Osteoblast (primary cell): ENCODE results near the gene PXK. TPM values are rescaled to one million over a fixed set of nuclear protein-coding genes. Genes with fewer than 3 reads are reported as not detected.

ENCODE experiments used
- DNase-seq: peaks from one replicate; pipeline ENCODE4 v3.0.0; 2011; ENCODE audit warnings: low spot score, mixed read lengths; ENCODE audit not compliant: insufficient read length; ENCODE audit errors: missing footprints
- H2AFZ ChIP-seq: 2 replicates; pipeline ENCODE4 v1.6.0; 2011; ENCODE audit warnings: mild to moderate bottlenecking, low read length
- H3K27ac ChIP-seq: 2 replicates; pipeline ENCODE4 v1.5.1; 2011; ENCODE audit warnings: mild to moderate bottlenecking, low read depth, low read length, moderate library complexity
- H3K27me3 ChIP-seq: 2 replicates; pipeline ENCODE4 v1.6.0; 2012; ENCODE audit warnings: mild to moderate bottlenecking, control low read depth, inconsistent platforms, low read length, moderate library complexity; ENCODE audit not compliant: insufficient read depth
- H3K36me3 ChIP-seq: 2 replicates; pipeline ENCODE4 v1.5.1; 2011; ENCODE audit warnings: mild to moderate bottlenecking, low read length, control low read depth, moderate library complexity; ENCODE audit not compliant: insufficient read depth
- H3K4me1 ChIP-seq: 2 replicates; pipeline ENCODE4 v1.5.1; 2011; ENCODE audit warnings: mild to moderate bottlenecking, low read length, control low read depth, moderate library complexity; ENCODE audit not compliant: insufficient read depth
- H3K4me2 ChIP-seq: 2 replicates; pipeline ENCODE4 v1.6.0; 2011; ENCODE audit warnings: mild to moderate bottlenecking, low read length; ENCODE audit not compliant: insufficient read depth
- H3K4me3 ChIP-seq: fragments of 200-600 bp; sonication (generic); 3 replicates; pipeline ENCODE4 v1.5.1; 2012; ENCODE audit warnings: mild to moderate bottlenecking, low read length, inconsistent platforms; ENCODE audit not compliant: insufficient read depth
- H3K79me2 ChIP-seq: 2 replicates; pipeline ENCODE4 v1.6.0; 2012; ENCODE audit warnings: mild to moderate bottlenecking, low read length, control low read depth, inconsistent platforms; ENCODE audit not compliant: insufficient read depth
- H3K9me3 ChIP-seq: 2 replicates; pipeline ENCODE4 v1.5.1; 2011; ENCODE audit warnings: low read depth, low read length, control low read depth
- H4K20me1 ChIP-seq: 2 replicates; pipeline ENCODE4 v1.6.0; 2012; ENCODE audit warnings: mild to moderate bottlenecking, low read length, control low read depth; ENCODE audit not compliant: insufficient read depth
- total RNA-seq: library from RNA; depleted of rRNA; stranded (reverse); fragments of >200 nt; gene quantifications from 2 replicates; pipeline ENCODE4 v1.2.3, GENCODE V29; 2012
- TF ChIP-seq, protein P1 (sequence below): IDR thresholded peaks from 2 replicates; pipeline ENCODE4 v1.5.1; 2011; ENCODE audit warnings: mild to moderate bottlenecking, low read depth, low read length, moderate library complexity; ENCODE audit errors: extremely low read depth

PXK gene
- total RNA-seq, 1 donor, result 77.4 TPM

- H2AFZ ChIP-seq, result no peak overlapping the region
- peaks cover 27% of the 10 kb centered on the region for H4K20me1 ChIP-seq
- TF ChIP-seq, protein P1, sequence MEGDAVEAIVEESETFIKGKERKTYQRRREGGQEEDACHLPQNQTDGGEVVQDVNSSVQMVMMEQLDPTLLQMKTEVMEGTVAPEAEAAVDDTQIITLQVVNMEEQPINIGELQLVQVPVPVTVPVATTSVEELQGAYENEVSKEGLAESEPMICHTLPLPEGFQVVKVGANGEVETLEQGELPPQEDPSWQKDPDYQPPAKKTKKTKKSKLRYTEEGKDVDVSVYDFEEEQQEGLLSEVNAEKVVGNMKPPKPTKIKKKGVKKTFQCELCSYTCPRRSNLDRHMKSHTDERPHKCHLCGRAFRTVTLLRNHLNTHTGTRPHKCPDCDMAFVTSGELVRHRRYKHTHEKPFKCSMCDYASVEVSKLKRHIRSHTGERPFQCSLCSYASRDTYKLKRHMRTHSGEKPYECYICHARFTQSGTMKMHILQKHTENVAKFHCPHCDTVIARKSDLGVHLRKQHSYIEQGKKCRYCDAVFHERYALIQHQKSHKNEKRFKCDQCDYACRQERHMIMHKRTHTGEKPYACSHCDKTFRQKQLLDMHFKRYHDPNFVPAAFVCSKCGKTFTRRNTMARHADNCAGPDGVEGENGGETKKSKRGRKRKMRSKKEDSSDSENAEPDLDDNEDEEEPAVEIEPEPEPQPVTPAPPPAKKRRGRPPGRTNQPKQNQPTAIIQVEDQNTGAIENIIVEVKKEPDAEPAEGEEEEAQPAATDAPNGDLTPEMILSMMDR, result no peak
- peaks cover 75% of the 10 kb centered on the region for H3K79me2 ChIP-seq
- H3K27me3 ChIP-seq, result no peaks in the 10 kb centered on the region
- no peak overlapping the region for H3K27ac ChIP-seq
- no peak overlapping the region for H3K4me3 ChIP-seq
- DNase-seq, result no peak
- H3K9me3 ChIP-seq, result no peaks in the 10 kb centered on the region
- peaks cover 20% of the 10 kb centered on the region for H3K4me1 ChIP-seq
- peaks cover 2% of the 10 kb centered on the region for H3K36me3 ChIP-seq
- no peak overlapping the region for H3K4me2 ChIP-seq
Measured at GRCh38 chr3:58352626-58353025, 19.9 kb downstream of the PXK start.

- no peak for DNase-seq
- TF ChIP-seq, protein P1, result no peak
- H4K20me1 ChIP-seq, result peaks cover 31% of the 10 kb centered on the region
- H3K27ac ChIP-seq, result no peak overlapping the region
- peaks cover 75% of the 10 kb centered on the region for H3K79me2 ChIP-seq
- no peaks in the 10 kb centered on the region for H3K27me3 ChIP-seq
- H3K9me3 ChIP-seq, result no peaks in the 10 kb centered on the region
- H3K4me1 ChIP-seq, result peaks cover 20% of the 10 kb centered on the region
- no peak overlapping the region for H3K4me2 ChIP-seq
- peak overlapping the region; percentile 39 for H2AFZ ChIP-seq
- no peak overlapping the region for H3K4me3 ChIP-seq
- no peaks in the 10 kb centered on the region for H3K36me3 ChIP-seq
Measured at GRCh38 chr3:58353722-58354553, 21.2 kb downstream of the PXK start.

- Histone ChIP-seq H3K4me3 (no peak overlapping the region), H3K4me1 (peaks cover 17% of the 10 kb centered on the region), H4K20me1 (peaks cover 34% of the 10 kb centered on the region), H3K36me3 (no peaks in the 10 kb centered on the region), H2AFZ (no peak overlapping the region), H3K9me3 (no peaks in the 10 kb centered on the region), H3K4me2 (no peak overlapping the region), H3K79me2 (peaks cover 74% of the 10 kb centered on the region), H3K27me3 (no peaks in the 10 kb centered on the region), H3K27ac (no peak overlapping the region)
- TF ChIP-seq, protein P1, result no peak
- no peak for DNase-seq
Measured at GRCh38 chr3:58355179-58355578, 22.5 kb downstream of the PXK start.

DNA sequence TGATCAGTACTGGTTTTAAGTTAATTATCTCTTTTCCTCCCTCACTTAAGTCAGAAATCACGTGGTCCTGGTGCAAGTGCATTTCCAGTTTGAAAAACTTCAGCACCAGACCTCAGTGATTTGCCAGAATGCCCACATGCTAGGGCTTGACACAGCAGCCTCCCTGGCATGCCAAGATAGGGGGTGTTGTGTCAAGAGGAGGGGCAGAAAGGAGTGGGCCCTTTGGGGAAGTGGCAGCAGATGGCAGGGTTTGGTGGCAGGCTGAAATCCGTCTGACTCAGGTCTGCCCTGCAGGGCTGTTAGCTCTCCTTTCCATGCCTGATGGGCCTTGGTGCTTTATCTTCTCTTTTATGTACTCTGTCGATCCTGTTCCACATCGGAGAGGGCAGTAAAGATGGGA, 23.4 kb downstream of the PXK start:
- Histone ChIP-seq H3K4me2 (no peak overlapping the region), H3K27ac (peak overlapping the region; percentile 17), H3K27me3 (no peaks in the 10 kb centered on the region), H2AFZ (no peak overlapping the region), H3K4me3 (no peak overlapping the region), H3K36me3 (no peaks in the 10 kb centered on the region), H4K20me1 (peaks cover 35% of the 10 kb centered on the region), H3K79me2 (peaks cover 65% of the 10 kb centered on the region), H3K4me1 (peaks cover 9% of the 10 kb centered on the region), H3K9me3 (no peaks in the 10 kb centered on the region)
- DNase-seq, result no peak
- TF ChIP-seq, protein P1, result no peak
